ENCODE data around the gene EPB41L4B. TPM values are rescaled to one million over a fixed set of nuclear protein-coding genes. Genes with fewer than 3 reads are reported as not detected.

Gene EPB41L4B
- total and polyA plus RNA-seq, 2 experiments from 2014 or later, result 11.0 to 32.2 TPM

DNA sequence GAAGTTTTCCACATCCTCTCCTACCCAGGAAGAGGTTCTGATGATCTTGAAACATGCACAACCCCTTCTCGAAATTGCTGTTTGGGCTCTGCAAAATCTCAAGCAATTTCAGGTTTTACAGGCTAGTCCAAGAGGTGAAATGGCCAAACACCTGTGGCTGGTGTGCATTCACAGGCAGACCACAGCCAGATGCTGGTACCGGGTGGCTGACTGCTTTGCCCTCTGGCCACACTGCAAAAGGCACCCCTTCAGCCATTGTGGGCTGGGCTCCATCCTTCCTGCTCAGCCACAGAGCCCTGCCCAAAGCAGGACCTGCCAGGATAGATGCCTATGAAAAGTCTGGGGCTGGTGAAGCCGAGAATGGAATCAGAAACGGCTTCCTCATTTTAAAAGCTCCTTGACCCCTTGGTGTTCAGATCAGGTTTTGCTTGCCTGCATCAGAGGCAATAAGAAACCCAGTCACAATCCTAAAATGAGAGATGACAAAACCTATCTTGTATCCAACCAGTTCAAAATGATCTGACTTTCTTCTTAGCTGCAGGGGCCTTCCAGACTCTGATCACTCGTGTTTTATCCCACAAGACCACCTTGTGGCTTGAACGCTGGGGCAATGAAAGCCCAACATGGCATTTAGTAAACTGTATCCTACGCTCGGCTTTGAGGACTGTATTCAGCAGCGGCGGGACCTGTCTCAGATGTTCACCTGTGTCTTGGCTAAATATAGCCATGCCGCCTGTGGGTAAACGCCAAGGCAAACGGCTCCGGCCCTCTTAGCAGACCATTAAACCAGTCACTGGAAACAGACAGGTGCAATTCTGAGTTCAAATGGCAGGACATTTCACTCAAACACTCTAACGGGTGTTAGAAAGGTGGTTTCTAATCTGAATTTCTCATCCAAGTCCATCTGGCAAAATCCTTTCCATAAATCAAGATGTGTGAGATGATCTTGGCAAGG is 49.6 kb downstream of the EPB41L4B start:
- no peak for TF ChIP-seq ZNF331 (CRISPR knock-in tag; IDR thresholded peaks at IDR 0.05; ENCODE audit: low read depth)
- TF ChIP-seq STAT1 (IDR thresholded peaks at IDR 0.05; ENCODE audit: unreplicated experiment), result no peak
- TF ChIP-seq JUNB (IDR thresholded peaks at IDR 0.05; ENCODE audit: unreplicated experiment), result no peak
- TF ChIP-seq POLR2AphosphoS5 (IDR thresholded peaks at IDR 0.05; ENCODE audit: low read depth), result no peak
- TF ChIP-seq ZNF114 (CRISPR knock-in tag; IDR thresholded peaks at IDR 0.05), result no peak
- TF ChIP-seq REST (IDR thresholded peaks at IDR 0.05; ENCODE audit: unreplicated experiment), result no peak
- TF ChIP-seq EZH2phosphoT487 (IDR thresholded peaks at IDR 0.05; ENCODE audit: unreplicated experiment), result no peak
- TF ChIP-seq, protein P1, sequence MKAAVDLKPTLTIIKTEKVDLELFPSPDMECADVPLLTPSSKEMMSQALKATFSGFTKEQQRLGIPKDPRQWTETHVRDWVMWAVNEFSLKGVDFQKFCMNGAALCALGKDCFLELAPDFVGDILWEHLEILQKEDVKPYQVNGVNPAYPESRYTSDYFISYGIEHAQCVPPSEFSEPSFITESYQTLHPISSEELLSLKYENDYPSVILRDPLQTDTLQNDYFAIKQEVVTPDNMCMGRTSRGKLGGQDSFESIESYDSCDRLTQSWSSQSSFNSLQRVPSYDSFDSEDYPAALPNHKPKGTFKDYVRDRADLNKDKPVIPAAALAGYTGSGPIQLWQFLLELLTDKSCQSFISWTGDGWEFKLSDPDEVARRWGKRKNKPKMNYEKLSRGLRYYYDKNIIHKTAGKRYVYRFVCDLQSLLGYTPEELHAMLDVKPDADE (IDR thresholded peaks at IDR 0.05), result no peak
- no peak for TF ChIP-seq EZH2 (IDR thresholded peaks at IDR 0.05; ENCODE audit: low read depth, unreplicated experiment)
- no peak for TF ChIP-seq NANOG (IDR thresholded peaks at IDR 0.05; ENCODE audit: borderline replicate concordance)
- TF ChIP-seq ZNF462 (CRISPR knock-in tag; IDR thresholded peaks at IDR 0.05), result no peak
- TF ChIP-seq, protein P2, sequence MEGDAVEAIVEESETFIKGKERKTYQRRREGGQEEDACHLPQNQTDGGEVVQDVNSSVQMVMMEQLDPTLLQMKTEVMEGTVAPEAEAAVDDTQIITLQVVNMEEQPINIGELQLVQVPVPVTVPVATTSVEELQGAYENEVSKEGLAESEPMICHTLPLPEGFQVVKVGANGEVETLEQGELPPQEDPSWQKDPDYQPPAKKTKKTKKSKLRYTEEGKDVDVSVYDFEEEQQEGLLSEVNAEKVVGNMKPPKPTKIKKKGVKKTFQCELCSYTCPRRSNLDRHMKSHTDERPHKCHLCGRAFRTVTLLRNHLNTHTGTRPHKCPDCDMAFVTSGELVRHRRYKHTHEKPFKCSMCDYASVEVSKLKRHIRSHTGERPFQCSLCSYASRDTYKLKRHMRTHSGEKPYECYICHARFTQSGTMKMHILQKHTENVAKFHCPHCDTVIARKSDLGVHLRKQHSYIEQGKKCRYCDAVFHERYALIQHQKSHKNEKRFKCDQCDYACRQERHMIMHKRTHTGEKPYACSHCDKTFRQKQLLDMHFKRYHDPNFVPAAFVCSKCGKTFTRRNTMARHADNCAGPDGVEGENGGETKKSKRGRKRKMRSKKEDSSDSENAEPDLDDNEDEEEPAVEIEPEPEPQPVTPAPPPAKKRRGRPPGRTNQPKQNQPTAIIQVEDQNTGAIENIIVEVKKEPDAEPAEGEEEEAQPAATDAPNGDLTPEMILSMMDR (conservative IDR thresholded peaks at IDR 0.05; ENCODE audit: low read depth in 2 of 2), result no peak
- TF ChIP-seq CREB1 (CRISPR knock-in tag; IDR thresholded peaks at IDR 0.05; ENCODE audit: low read depth), result no peak
- Mint-ChIP-seq H3K27ac (no peak overlapping the region), H3K27me3 (ENCODE audit: insufficient read depth, low read depth, poor library complexity) (no peaks in the 10 kb centered on the region), H3K4me3 (no peak overlapping the region), H3K4me1 (peaks cover 17% of the 10 kb centered on the region), H3K36me3 (ENCODE audit: low read depth) (peaks cover 18% of the 10 kb centered on the region), H3K9me3 (no peaks in the 10 kb centered on the region; the same call in 2 of the 3 replicates)
- Histone ChIP-seq H2AFZ (no peak overlapping the region), H3K27me3 (ENCODE audit: insufficient read depth) (no peaks in the 10 kb centered on the region), H3K27ac (ENCODE audit: low read depth) (peak overlapping the region; percentile 26; the same call in 1 of the 2 replicates), H3K4me2 (peak overlapping the region; percentile 13; the same call in 1 of the 2 replicates), H3K79me2 (replicated peaks; ENCODE audit: insufficient read depth) (peaks cover 31% of the 10 kb centered on the region), H3K9me2 (ENCODE audit: insufficient read depth) (no peaks in the 10 kb centered on the region), H3K4me1 (ENCODE audit: insufficient read depth) (peaks cover 12% of the 10 kb centered on the region), H3K4me3 (no peak overlapping the region), H3F3A (replicated peaks; ENCODE audit: low read depth) (no peaks in the 10 kb centered on the region), H4K20me1 (replicated peaks; ENCODE audit: insufficient read depth) (peaks cover 6% of the 10 kb centered on the region; the same call in 1 of the 2 replicates), H3K36me3 (ENCODE audit: insufficient read depth) (peaks cover 4% of the 10 kb centered on the region)
- no peak for DNase-seq (ENCODE audit: low spot score)
- ATAC-seq, result peak; percentile 69; the same call in 2 of the 3 replicates
